H9 (cell line): ENCODE measurements around the gene DERA. TPM values are rescaled to one million over a fixed set of nuclear protein-coding genes. Genes with fewer than 3 reads are reported as not detected.

Source experiments
- DNase-seq: peaks from one replicate; pipeline ENCODE4 v3.0.0-alpha.2; 2017
- H2AFZ ChIP-seq: one replicate; pipeline ENCODE4 v1.6.1; 2013; ENCODE audit warnings: mild to moderate bottlenecking, low read length, control low read depth, moderate library complexity
- H2AK5ac ChIP-seq: 2 replicates; pipeline ENCODE4 v1.6.1; 2013; ENCODE audit warnings: low read length, control low read depth, mixed read lengths; ENCODE audit not compliant: insufficient read length
- H2BK120ac ChIP-seq: one replicate; pipeline ENCODE4 v1.6.1; 2013; ENCODE audit warnings: low read depth, mild to moderate bottlenecking, low read length, control low read depth, inconsistent platforms; ENCODE audit not compliant: poor library complexity, severe bottlenecking
- H2BK12ac ChIP-seq: 2 replicates; pipeline ENCODE4 v1.6.1; 2013; ENCODE audit warnings: low read length, control low read depth, mixed read lengths, low read depth; ENCODE audit not compliant: insufficient read length
- H2BK15ac ChIP-seq: 2 replicates; pipeline ENCODE4 v1.6.1; 2013; ENCODE audit warnings: low read depth, low read length, control low read depth
- H2BK20ac ChIP-seq: one replicate; pipeline ENCODE4 v1.6.1; 2013; ENCODE audit warnings: low read depth, mild to moderate bottlenecking, low read length, control low read depth, inconsistent platforms; ENCODE audit not compliant: poor library complexity, severe bottlenecking
- H2BK5ac ChIP-seq: 2 replicates; pipeline ENCODE4 v1.6.1; 2013; ENCODE audit warnings: low read length, control low read depth, mixed read lengths; ENCODE audit not compliant: insufficient read length
- H3K14ac ChIP-seq: 2 replicates; pipeline ENCODE4 v1.6.1; 2013; ENCODE audit warnings: low read length, control low read depth; ENCODE audit not compliant: insufficient read depth
- H3K18ac ChIP-seq: 2 replicates; pipeline ENCODE4 v1.6.1; 2013; ENCODE audit warnings: low read depth, mild to moderate bottlenecking, mixed read lengths, low read length, control low read depth; ENCODE audit not compliant: insufficient read length
- H3K23ac ChIP-seq: 2 replicates; pipeline ENCODE4 v1.6.1; 2013; ENCODE audit warnings: low read length, control low read depth, mixed read lengths, low read depth; ENCODE audit not compliant: insufficient read length
- H3K23me2 ChIP-seq: 2 replicates; pipeline ENCODE4 v1.6.1; 2013; ENCODE audit warnings: low read depth, mild to moderate bottlenecking, mixed read lengths, low read length, control low read depth; ENCODE audit not compliant: insufficient read length, poor library complexity, severe bottlenecking
- H3K27ac ChIP-seq: 2 replicates; pipeline ENCODE4 v1.5.1; 2013; ENCODE audit warnings: low read length, control low read depth, mixed read lengths, low read depth; ENCODE audit not compliant: insufficient read length
- H3K27me3 ChIP-seq: 2 replicates; pipeline ENCODE4 v1.6.1; 2013; ENCODE audit warnings: low read length, control low read depth, inconsistent platforms; ENCODE audit not compliant: insufficient read depth
- H3K4ac ChIP-seq: 2 replicates; pipeline ENCODE4 v1.6.1; 2013; ENCODE audit warnings: low read depth, mild to moderate bottlenecking, control low read depth, inconsistent platforms, low read length, moderate library complexity
- H3K4me1 ChIP-seq: 2 replicates; pipeline ENCODE4 v1.6.1; 2013; ENCODE audit warnings: low read length, control low read depth, inconsistent platforms; ENCODE audit not compliant: insufficient read depth
- H3K4me2 ChIP-seq: 2 replicates; pipeline ENCODE4 v1.6.1; 2013; ENCODE audit warnings: low read length, control low read depth, mixed read lengths; ENCODE audit not compliant: insufficient read length, insufficient read depth
- H3K56ac ChIP-seq: 2 replicates; pipeline ENCODE4 v1.6.1; 2013; ENCODE audit warnings: low read depth, mild to moderate bottlenecking, mixed read lengths, low read length, control low read depth; ENCODE audit not compliant: insufficient read length
- H3K79me1 ChIP-seq: 2 replicates; pipeline ENCODE4 v1.6.1; 2013; ENCODE audit warnings: low read depth, mild to moderate bottlenecking, moderate library complexity, low read length, control low read depth, inconsistent platforms; ENCODE audit not compliant: insufficient read depth, poor library complexity, severe bottlenecking
- H3K79me2 ChIP-seq: 2 replicates; pipeline ENCODE4 v1.6.1; 2013; ENCODE audit warnings: low read length, control low read depth, inconsistent platforms; ENCODE audit not compliant: insufficient read depth
- H3K9ac ChIP-seq: 2 replicates; pipeline ENCODE4 v1.6.1; 2013; ENCODE audit warnings: low read length, control low read depth, mixed read lengths; ENCODE audit not compliant: insufficient read length; ENCODE audit errors: extremely low read depth
- H3K9me3 ChIP-seq: one replicate; pipeline ENCODE4 v1.6.1; 2013; ENCODE audit warnings: low read depth, low read length, inconsistent platforms; ENCODE audit not compliant: control insufficient read depth
- H3T11ph ChIP-seq: one replicate; pipeline ENCODE4 v1.6.1; 2013; ENCODE audit warnings: mild to moderate bottlenecking, low read length, control low read depth, inconsistent platforms
- H4K20me1 ChIP-seq: one replicate; pipeline ENCODE4 v1.6.1; 2013; ENCODE audit not compliant: control insufficient read depth, insufficient read length, insufficient read depth
- H4K5ac ChIP-seq: 2 replicates; pipeline ENCODE4 v1.6.1; 2013; ENCODE audit warnings: low read depth, mild to moderate bottlenecking, mixed read lengths, low read length, control low read depth; ENCODE audit not compliant: insufficient read length
- H4K8ac ChIP-seq: replicated peaks from 2 replicates; pipeline ENCODE4 v1.6.1; 2013; ENCODE audit warnings: low read length, control low read depth, mixed read lengths, low read depth; ENCODE audit not compliant: insufficient read length
- H4K91ac ChIP-seq: 2 replicates; pipeline ENCODE4 v1.6.1; 2013; ENCODE audit warnings: low read depth, mild to moderate bottlenecking, moderate library complexity, mixed read lengths, low read length, control low read depth; ENCODE audit not compliant: insufficient read length
- H3K27ac Mint-ChIP-seq, 3 experiments: 2 replicates in 2 of 3; 3 replicates in 1 of 3; pipeline ENCODE4 v1.8.0; 2020 to 2021; ENCODE audit warnings: mixed read lengths in 3 of 3, mild to moderate bottlenecking in 1 of 3, moderate library complexity in 1 of 3
- H3K27me3 Mint-ChIP-seq: 2 replicates; pipeline ENCODE4 v1.8.0; 2021; ENCODE audit warnings: low read depth, mild to moderate bottlenecking, moderate library complexity, mixed read lengths
- H3K36me3 Mint-ChIP-seq, 3 experiments: 2 replicates in 2 of 3; 3 replicates in 1 of 3; pipeline ENCODE4 v1.8.0; 2020 to 2021; ENCODE audit warnings: low read depth in 3 of 3, mixed read lengths in 3 of 3; ENCODE audit not compliant: insufficient read depth in 1 of 3
- H3K4me1 Mint-ChIP-seq, 2 experiments: 2 replicates each; pipeline ENCODE4 v1.8.0; 2020; ENCODE audit warnings: mixed read lengths in 2 of 2
- H3K4me3 Mint-ChIP-seq, 2 experiments: 2 replicates in 1 of 2; 3 replicates in 1 of 2; pipeline ENCODE4 v1.8.0; 2020 to 2021; ENCODE audit warnings: mild to moderate bottlenecking in 2 of 2, mixed read lengths in 2 of 2, moderate library complexity in 1 of 2
- H3K9me3 Mint-ChIP-seq, 2 experiments: 2 replicates in 1 of 2; 3 replicates in 1 of 2; pipeline ENCODE4 v1.8.0; 2020; ENCODE audit warnings: mild to moderate bottlenecking in 2 of 2, mixed read lengths in 2 of 2, moderate library complexity in 1 of 2
- CTCF ChIP-seq: fragments of 200-600 bp; sonication (generic); conservative IDR thresholded peaks from 3 replicates; pipeline ENCODE4 v1.8.0; 2021; ENCODE audit warnings: antibody characterized with exemption, mild to moderate bottlenecking
- WGBS: extraction: QIAGEN DNeasy Blood & Tissue Kit; methylation state at CpG from one replicate; pipeline ENCODE4 v1.1.7; 2013; ENCODE audit warnings: missing lambda C conversion rate, low lambda C conversion rate, mixed read lengths; ENCODE audit not compliant: insufficient read length; ENCODE audit errors: extremely low coverage; 5-methylcytosine and 5-hydroxymethylcytosine counted together
- total RNA-seq: library from RNA; stranded (reverse); gene quantifications from 2 replicates; pipeline ENCODE4 v1.2.1, GENCODE V29; 2021

DERA gene
- total RNA-seq, 1 experiment from 2014 or later = 20.9 TPM

DNA sequence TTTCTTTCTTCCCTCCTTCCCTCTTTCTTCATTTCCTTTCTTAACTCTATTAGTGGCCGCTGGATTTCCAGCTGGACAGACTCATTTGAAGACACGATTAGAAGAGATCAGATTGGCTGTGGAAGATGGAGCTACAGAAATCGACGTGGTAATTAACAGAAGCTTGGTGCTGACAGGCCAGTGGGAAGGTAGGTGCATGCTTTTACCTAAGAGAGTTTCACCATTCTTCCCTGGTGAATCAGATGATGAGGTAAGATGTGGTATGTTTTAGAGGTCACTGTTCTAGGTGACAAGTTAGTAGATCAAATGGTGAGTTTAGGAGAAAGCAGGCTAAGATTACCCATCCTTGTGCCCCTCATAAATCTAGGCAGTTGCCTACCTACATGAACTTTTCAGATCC lies 51.6 kb downstream of the DERA start:
- H3K27me3 ChIP-seq = no peaks in the 10 kb centered on the region
- Mint-ChIP-seq H3K9me3 (no peaks in the 10 kb centered on the region), H3K4me3 (no peak overlapping the region), H3K36me3 (peaks cover 2 to 20% (median 12%) of the 10 kb centered on the region in 3 experiments; a peak in 5 of 7 replicates), H3K27me3 (no peaks in the 10 kb centered on the region), H3K27ac (no peak overlapping the region; a peak in 1 of 7 replicates), H3K4me1 (peaks cover 7 to 14% of the 10 kb centered on the region in 2 experiments)
- no peak for TF ChIP-seq CTCF
- no peak overlapping the region for H2BK12ac ChIP-seq
- H4K8ac ChIP-seq = no peak overlapping the region
- no peak overlapping the region for H2BK5ac ChIP-seq
- DNase-seq = no peak
- H3K4me1 ChIP-seq = no peaks in the 10 kb centered on the region; the same call in 1 of the 2 replicates
- H3K23me2 ChIP-seq = no peaks in the 10 kb centered on the region
- H3K4ac ChIP-seq = no peak overlapping the region
- no peaks in the 10 kb centered on the region for H3K9me3 ChIP-seq
- no peak overlapping the region for H3K9ac ChIP-seq
- H2AK5ac ChIP-seq = no peak overlapping the region
- H3K27ac ChIP-seq = no peak overlapping the region
- H3K56ac ChIP-seq = no peak overlapping the region
- no peak overlapping the region for H4K91ac ChIP-seq
- H2BK15ac ChIP-seq = no peak overlapping the region
- no peak overlapping the region for H4K5ac ChIP-seq
- H3K79me1 ChIP-seq = no peaks in the 10 kb centered on the region
- H3K79me2 ChIP-seq = no peaks in the 10 kb centered on the region
- H2BK120ac ChIP-seq = no peak overlapping the region
- H3K4me2 ChIP-seq = no peak overlapping the region
- no peak overlapping the region for H2BK20ac ChIP-seq
- H3T11ph ChIP-seq = no peak overlapping the region
- H3K23ac ChIP-seq = no peak overlapping the region
- no peaks in the 10 kb centered on the region for H4K20me1 ChIP-seq
- WGBS = no CpG with 5 or more reads among the region's 4 CpGs
- no peak overlapping the region for H2AFZ ChIP-seq
- H3K14ac ChIP-seq = no peak overlapping the region
- H3K18ac ChIP-seq = no peak overlapping the region
